ENCODE data around the gene C10orf95.

- TF ChIP-seq CTCF (IDR thresholded peaks at IDR 0.05) (no peak), POLR2AphosphoS5 (IDR thresholded peaks at IDR 0.05) (no peak)
These were observed 38.2 kb downstream of the C10orf95 start for GRCh38 chr10:102413053-102413705.

Data from gastroesophageal sphincter (tissue), 3 donors.